Lower leg skin (tissue), 4 donors: ENCODE measurements around the gene CABLES1. TPM values are rescaled to one million over a fixed set of nuclear protein-coding genes. Genes with fewer than 3 reads are reported as not detected.
"Not testable (repeated sequence)": the region's sequence is repeated elsewhere in the genome, so short reads cannot be mapped to it uniquely, and the experiment has no call there.

ENCODE experiments used
- DNase-seq, 2 donors: peaks; one replicate each; pipeline ENCODE4 v3.0.0-alpha.2; 2019; ENCODE audit warnings: low spot score in 2 of 2
- H3K4me3 ChIP-seq: fragments of 200-600 bp; sonication (generic); 2 replicates; pipeline ENCODE4 v1.5.1; 2017; ENCODE audit warnings: mild to moderate bottlenecking, low read depth; ENCODE audit not compliant: poor library complexity, severe bottlenecking
- CTCF ChIP-seq, 3 donors: fragments of 450-650 bp; IDR thresholded peaks; one replicate each; pipeline ENCODE4 v1.5.1; 2016; ENCODE audit warnings: antibody characterized with exemption in 3 of 3, mild to moderate bottlenecking in 3 of 3, moderate library complexity in 2 of 3
- POLR2A ChIP-seq, 2 donors: fragments of 450-650 bp; IDR thresholded peaks; one replicate each; pipeline ENCODE4 v1.6.1; 2016 to 2017; ENCODE audit warnings: antibody characterized with exemption in 2 of 2, mild to moderate bottlenecking in 1 of 2, moderate library complexity in 1 of 2
- WGBS, 2 donors: methylation state at CpG; one replicate each; pipeline ENCODE4 v1.1.5; 2018; 5-methylcytosine and 5-hydroxymethylcytosine counted together
- intact Hi-C: fragments of 100-400 bp; cut with DNase I; formaldehyde crosslinking; loops from one replicate; pipeline ENCODE4 v1.15.0; 2023; ENCODE audit warnings: low total_unique reads
- total RNA-seq, 4 donors: library from RNA; depleted of rRNA; stranded (reverse); fragments of >200 nt; gene quantifications; one replicate each; pipeline ENCODE4 v1.1.0, GENCODE V29; 2016

CABLES1 gene
- total RNA-seq, 4 donors from 2014 or later: 15.0 to 52.5 (median 27.5) TPM

- TF ChIP-seq CTCF (IDR thresholded peaks at IDR 0.05) (no peak), POLR2A (IDR thresholded peaks at IDR 0.05) (no peak)
- intact Hi-C loops: no loop called here
- DNase-seq: no peak
- 61 to 66% methylated on average over 7 of the region's 7 CpGs for WGBS, 2 donors
- no peak overlapping the region for H3K4me3 ChIP-seq
Measured at GRCh38 chr18:23265682-23266399, 130.6 kb downstream of the CABLES1 start.

- no peak for DNase-seq
- no peak overlapping the region for H3K4me3 ChIP-seq
- no peak for TF ChIP-seq POLR2A (IDR thresholded peaks at IDR 0.05)
- no peak for TF ChIP-seq CTCF (IDR thresholded peaks at IDR 0.05)
- intact Hi-C loops: no loop called here
- 91 to 92% methylated on average over 20 of the region's 20 CpGs for WGBS, 2 donors
Measured at GRCh38 chr18:23266717-23267446, 131.6 kb downstream of the CABLES1 start.

GRCh38 chr18:23267447-23267776 is 132.1 kb downstream of the CABLES1 start:
- no peak overlapping the region for H3K4me3 ChIP-seq
- intact Hi-C loops: no loop called here
- no peak for DNase-seq
- no peak for TF ChIP-seq POLR2A (IDR thresholded peaks at IDR 0.05)
- WGBS, 2 donors: 93 to 95% methylated on average over 6 of the region's 6 CpGs

- WGBS, 2 donors: 78 to 90% methylated on average over 8 of the region's 8 CpGs
- H3K4me3 ChIP-seq: no peak overlapping the region
- no peak for DNase-seq
Measured at GRCh38 chr18:23268641-23269040, 133.4 kb downstream of the CABLES1 start.

GRCh38 chr18:23269068-23269467 is 133.8 kb downstream of the CABLES1 start:
- WGBS, 2 donors: 78 to 82% methylated on average over 1 of the region's 1 CpG
- DNase-seq, H3K4me3 ChIP-seq, intact Hi-C loops: not testable (repeated sequence)

More at GRCh38 chr18:23268641-23269040, 133.4 kb downstream of the CABLES1 start:
- TF ChIP-seq CTCF (IDR thresholded peaks at IDR 0.05): no peak
- TF ChIP-seq POLR2A (IDR thresholded peaks at IDR 0.05): no peak
- intact Hi-C loops: no loop called here

- intact Hi-C loops: no loop called here
- TF ChIP-seq CTCF (IDR thresholded peaks at IDR 0.05) (no peak), POLR2A (IDR thresholded peaks at IDR 0.05) (no peak)
- no peak overlapping the region for H3K4me3 ChIP-seq
- no peak for DNase-seq
- whole genome bisulfite sequencing, 2 donors: 93 to 96% methylated on average over 2 of the region's 2 CpGs
Measured at GRCh38 chr18:23269928-23270327, 134.6 kb downstream of the CABLES1 start.
